ENCODE data around the gene UBE2E2.

Gene UBE2E2

GRCh38 chr3:23241256-23241655, 38.1 kb downstream of the UBE2E2 start:
- no peak for TF ChIP-seq GATA3 (IDR thresholded peaks at IDR 0.05; ENCODE audit: low read depth, low read length)

GRCh38 chr3:23242106-23242505, 39.0 kb downstream of the UBE2E2 start:
- TF ChIP-seq GATA3 (IDR thresholded peaks at IDR 0.05; ENCODE audit: low read depth, low read length), result no peak
- no peak for TF ChIP-seq GATA2 (IDR thresholded peaks at IDR 0.05; ENCODE audit: low read depth, low read length)

GRCh38 chr3:23244324-23245041, 41.4 kb downstream of the UBE2E2 start:
- TF ChIP-seq GATA3 (IDR thresholded peaks at IDR 0.05; ENCODE audit: low read depth, low read length) (no peak), GATA2 (IDR thresholded peaks at IDR 0.05; ENCODE audit: low read depth, low read length) (no peak)

GRCh38 chr3:23246651-23247050, 43.5 kb downstream of the UBE2E2 start:
- TF ChIP-seq GATA3 (IDR thresholded peaks at IDR 0.05; ENCODE audit: low read depth, low read length), result no peak
- TF ChIP-seq GATA2 (IDR thresholded peaks at IDR 0.05; ENCODE audit: low read depth, low read length), result no peak

GRCh38 chr3:23248594-23249131, 45.5 kb downstream of the UBE2E2 start:
- TF ChIP-seq GATA2 (IDR thresholded peaks at IDR 0.05; ENCODE audit: low read depth, low read length), result no peak

DNA sequence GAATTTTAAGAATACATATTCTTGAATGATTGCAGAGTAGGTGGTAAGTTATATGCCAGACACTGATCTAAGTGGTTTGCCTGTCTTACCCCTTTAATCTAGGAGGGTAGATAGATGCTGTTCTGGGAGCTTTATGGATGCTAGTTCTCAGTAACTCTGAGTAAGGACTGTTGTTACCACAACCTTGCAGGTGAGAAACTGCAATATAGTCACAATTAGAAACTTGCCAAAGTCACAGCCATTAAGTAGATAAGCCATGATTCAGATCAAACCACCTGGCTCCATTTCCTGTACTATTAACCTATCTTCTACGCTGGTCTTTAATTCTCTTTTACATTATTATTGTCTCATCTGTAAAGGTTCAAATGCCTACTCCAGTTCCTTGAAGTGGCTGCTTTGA, 46.8 kb downstream of the UBE2E2 start:
- no peak for TF ChIP-seq GATA2 (IDR thresholded peaks at IDR 0.05; ENCODE audit: low read depth, low read length)
- no peak for TF ChIP-seq GATA3 (IDR thresholded peaks at IDR 0.05; ENCODE audit: low read depth, low read length)

DNA sequence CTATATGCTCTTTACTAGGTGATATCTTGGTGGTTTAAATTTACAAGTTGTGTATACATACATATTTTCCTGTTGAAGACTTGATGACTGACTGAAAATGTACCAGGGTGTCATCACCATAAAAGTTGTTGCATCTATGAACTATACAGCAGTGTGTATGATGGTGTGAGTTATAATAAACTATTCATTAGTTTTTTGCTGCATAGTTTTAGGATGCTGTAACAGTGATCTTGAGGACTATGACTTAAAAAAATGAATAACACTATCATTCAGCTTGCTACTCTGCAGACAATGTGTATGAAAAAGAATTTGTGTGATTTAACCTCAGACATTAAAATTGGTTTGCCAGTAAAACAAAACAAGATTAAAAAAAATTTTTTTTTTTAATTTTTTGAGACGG, 49.0 kb downstream of the UBE2E2 start:
- no peak for TF ChIP-seq GATA2 (IDR thresholded peaks at IDR 0.05; ENCODE audit: low read depth, low read length)
- TF ChIP-seq GATA3 (IDR thresholded peaks at IDR 0.05; ENCODE audit: low read depth, low read length), result no peak

- TF ChIP-seq GATA2 (IDR thresholded peaks at IDR 0.05; ENCODE audit: low read depth, low read length), result no peak
- no peak for TF ChIP-seq GATA3 (IDR thresholded peaks at IDR 0.05; ENCODE audit: low read depth, low read length)
Observed at GRCh38 chr3:23253214-23253613, 50.1 kb downstream of the UBE2E2 start.

GRCh38 chr3:23254282-23254681, 51.2 kb downstream of the UBE2E2 start:
- TF ChIP-seq GATA2 (IDR thresholded peaks at IDR 0.05; ENCODE audit: low read depth, low read length), result no peak
- TF ChIP-seq GATA3 (IDR thresholded peaks at IDR 0.05; ENCODE audit: low read depth, low read length), result no peak

GRCh38 chr3:23254835-23255234, 51.7 kb downstream of the UBE2E2 start:
- TF ChIP-seq GATA3 (IDR thresholded peaks at IDR 0.05; ENCODE audit: low read depth, low read length) (no peak), GATA2 (IDR thresholded peaks at IDR 0.05; ENCODE audit: low read depth, low read length) (no peak)

GRCh38 chr3:23256741-23257435, 53.8 kb downstream of the UBE2E2 start:
- 0 out of 2 replicates have a peak, but pooled peaks have one; percentile 45 for TF ChIP-seq GATA3 (IDR thresholded peaks at IDR 0.05; ENCODE audit: low read depth, low read length)
- 0 out of 2 replicates have a peak, but pooled peaks have one; percentile 33 for TF ChIP-seq GATA2 (IDR thresholded peaks at IDR 0.05; ENCODE audit: low read depth, low read length)

DNA sequence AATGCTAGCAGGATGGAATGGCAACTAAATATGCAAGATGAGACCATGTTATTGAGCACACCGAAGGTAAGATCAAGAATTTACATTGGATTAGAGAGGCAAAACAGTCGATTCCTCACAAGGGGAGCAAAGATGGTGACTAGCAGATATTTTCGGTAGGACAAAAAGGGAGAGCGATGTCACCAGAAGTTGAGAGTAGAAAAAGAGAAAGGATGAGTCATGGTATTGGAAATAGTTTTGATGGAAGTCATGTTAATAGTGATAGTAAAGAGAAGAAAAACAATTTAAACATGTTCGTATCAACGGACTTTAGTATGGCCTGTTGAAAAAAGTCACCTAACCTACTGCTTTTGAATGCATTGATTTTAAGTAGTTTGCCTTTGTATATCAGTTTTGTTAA, 55.0 kb downstream of the UBE2E2 start:
- TF ChIP-seq GATA2 (IDR thresholded peaks at IDR 0.05; ENCODE audit: low read depth, low read length) (no peak), GATA3 (IDR thresholded peaks at IDR 0.05; ENCODE audit: low read depth, low read length) (no peak)

GRCh38 chr3:23259515-23259914, 56.4 kb downstream of the UBE2E2 start:
- TF ChIP-seq GATA2 (IDR thresholded peaks at IDR 0.05; ENCODE audit: low read depth, low read length) (no peak), GATA3 (IDR thresholded peaks at IDR 0.05; ENCODE audit: low read depth, low read length) (no peak)

- TF ChIP-seq GATA3 (IDR thresholded peaks at IDR 0.05; ENCODE audit: low read depth, low read length), result no peak
- no peak for TF ChIP-seq GATA2 (IDR thresholded peaks at IDR 0.05; ENCODE audit: low read depth, low read length)
Observed at GRCh38 chr3:23262766-23263165, 59.6 kb downstream of the UBE2E2 start.

DNA sequence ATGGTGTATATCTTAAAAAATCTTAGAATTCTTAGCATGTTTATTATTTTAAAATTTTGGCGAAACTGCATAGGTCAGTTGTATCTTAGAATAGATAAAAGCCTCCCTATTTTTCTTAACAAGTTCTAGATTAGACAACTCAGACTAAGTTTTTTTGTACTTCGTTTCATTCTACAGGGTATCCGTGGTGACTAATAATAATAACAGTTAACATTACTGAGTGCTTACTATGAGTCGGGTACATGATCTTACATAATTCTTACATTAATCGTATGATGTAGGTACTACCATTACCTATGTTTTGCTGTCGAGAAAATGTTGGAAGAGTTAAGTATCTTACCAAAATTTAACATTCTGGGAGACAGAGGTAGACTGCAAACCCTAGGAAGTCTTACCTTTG, 60.7 kb downstream of the UBE2E2 start:
- TF ChIP-seq GATA3 (IDR thresholded peaks at IDR 0.05; ENCODE audit: low read depth, low read length) (no peak), GATA2 (IDR thresholded peaks at IDR 0.05; ENCODE audit: low read depth, low read length) (no peak)

Data from SH-SY5Y (cell line).